22Rv1 (cell line): Measurements from ENCODE around the gene EYA2.

ENCODE experiments used
- ZFX ChIP-seq: fragments of 450-650 bp; IDR thresholded peaks from 2 replicates; pipeline ENCODE4 v1.6.1; 2017; ENCODE audit warnings: antibody characterized with exemption, borderline replicate concordance
- TF ChIP-seq, protein P1 (sequence below): fragments of 450-650 bp; IDR thresholded peaks from 2 replicates; pipeline ENCODE4 v1.5.1; 2017; ENCODE audit warnings: mild to moderate bottlenecking

- TF ChIP-seq, protein P1, sequence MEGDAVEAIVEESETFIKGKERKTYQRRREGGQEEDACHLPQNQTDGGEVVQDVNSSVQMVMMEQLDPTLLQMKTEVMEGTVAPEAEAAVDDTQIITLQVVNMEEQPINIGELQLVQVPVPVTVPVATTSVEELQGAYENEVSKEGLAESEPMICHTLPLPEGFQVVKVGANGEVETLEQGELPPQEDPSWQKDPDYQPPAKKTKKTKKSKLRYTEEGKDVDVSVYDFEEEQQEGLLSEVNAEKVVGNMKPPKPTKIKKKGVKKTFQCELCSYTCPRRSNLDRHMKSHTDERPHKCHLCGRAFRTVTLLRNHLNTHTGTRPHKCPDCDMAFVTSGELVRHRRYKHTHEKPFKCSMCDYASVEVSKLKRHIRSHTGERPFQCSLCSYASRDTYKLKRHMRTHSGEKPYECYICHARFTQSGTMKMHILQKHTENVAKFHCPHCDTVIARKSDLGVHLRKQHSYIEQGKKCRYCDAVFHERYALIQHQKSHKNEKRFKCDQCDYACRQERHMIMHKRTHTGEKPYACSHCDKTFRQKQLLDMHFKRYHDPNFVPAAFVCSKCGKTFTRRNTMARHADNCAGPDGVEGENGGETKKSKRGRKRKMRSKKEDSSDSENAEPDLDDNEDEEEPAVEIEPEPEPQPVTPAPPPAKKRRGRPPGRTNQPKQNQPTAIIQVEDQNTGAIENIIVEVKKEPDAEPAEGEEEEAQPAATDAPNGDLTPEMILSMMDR, result no peak
- no peak for TF ChIP-seq ZFX
Observed at GRCh38 chr20:47016068-47016664, 121.5 kb downstream of the EYA2 start.
